Islet of Langerhans (tissue), 1 donor: ENCODE measurements around the gene CCN2.
A peak's percentile ranks its signal among the peaks of the same experiment; 100 is the strongest.
"Not testable (repeated sequence)": the region's sequence is repeated elsewhere in the genome, so short reads cannot be mapped to it uniquely, and the experiment has no call there.

Experiments
- FAIRE-seq: peaks from one replicate; lab custom pipeline; 2011; peaks lifted over from hg19 to GRCh38; lab: Jason Lieb, UNC

CCN2 gene

GRCh38 chr6:131937703-131938631 lies 13.2 kb downstream of the CCN2 start:
- no peak for FAIRE-seq

- no peak for FAIRE-seq
Measured at GRCh38 chr6:131937226-131937625, 13.9 kb downstream of the CCN2 start.

DNA sequence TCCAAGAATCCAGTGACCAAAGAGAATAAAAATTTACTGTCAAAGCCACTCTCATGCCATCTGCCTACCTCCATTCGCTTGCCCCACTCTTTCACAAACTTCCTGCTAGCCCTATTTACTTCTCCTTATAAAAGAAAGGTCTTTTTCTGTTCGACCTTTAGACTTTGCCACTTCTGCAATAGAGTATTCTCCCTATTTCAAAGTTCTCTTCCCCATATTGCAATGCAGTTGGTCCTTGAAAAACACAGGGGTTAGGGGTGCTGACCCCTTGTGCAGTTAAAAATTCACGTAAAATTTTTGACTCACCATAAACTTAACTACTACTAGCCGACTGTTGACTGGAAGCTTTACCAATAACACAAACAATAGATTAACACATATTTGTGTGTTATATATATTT lies 15.0 kb downstream of the CCN2 start:
- no peak for FAIRE-seq

DNA sequence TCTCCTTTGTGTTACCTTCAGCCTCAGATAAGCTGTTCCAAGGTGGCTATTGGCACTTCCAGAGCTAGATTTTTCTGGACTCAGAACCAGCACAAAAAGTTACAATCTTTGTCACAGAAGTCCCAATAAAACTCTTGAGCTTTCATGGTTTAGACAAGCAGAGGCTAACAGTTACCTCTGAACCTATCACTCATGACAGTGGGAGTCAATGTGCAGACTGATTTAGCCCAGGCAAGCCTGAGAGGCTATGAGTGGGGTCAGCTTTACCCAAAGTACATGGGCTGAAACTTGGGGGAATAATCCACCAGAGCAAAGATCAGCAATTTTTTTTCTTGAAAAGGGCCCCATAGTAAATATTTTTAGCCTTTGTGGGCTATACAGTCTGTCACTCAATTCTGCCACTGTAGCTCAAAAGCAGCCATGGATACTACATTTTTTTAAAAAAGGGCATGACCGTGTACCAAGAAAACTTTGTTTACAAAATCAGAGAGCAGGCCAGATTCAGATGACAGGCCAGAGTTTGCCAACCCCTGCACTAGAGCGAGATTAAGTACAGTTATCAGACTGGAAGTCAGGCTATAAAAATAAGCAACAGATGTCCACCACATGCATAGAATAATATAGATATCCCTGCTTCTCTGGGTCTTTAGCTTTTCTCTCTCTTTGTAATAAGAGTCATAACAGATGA lies 20.0 kb downstream of the CCN2 start:
- no peak for FAIRE-seq

GRCh38 chr6:131929976-131930375 lies 21.2 kb downstream of the CCN2 start:
- no peak for FAIRE-seq

- no peak for FAIRE-seq
Measured at GRCh38 chr6:131929264-131929663, 21.9 kb downstream of the CCN2 start.

- peak; percentile 79 for FAIRE-seq
Measured at GRCh38 chr6:131924881-131925474, 26.2 kb downstream of the CCN2 start.

- peak; percentile 33 for FAIRE-seq
Measured at GRCh38 chr6:131923356-131923755, 27.8 kb downstream of the CCN2 start.

- no peak for FAIRE-seq
Measured at GRCh38 chr6:131920656-131921055, 30.5 kb downstream of the CCN2 start.

- FAIRE-seq: no peak
Measured at GRCh38 chr6:131918650-131919355, 32.4 kb downstream of the CCN2 start.

- no peak for FAIRE-seq
Measured at GRCh38 chr6:131917763-131918649, 33.2 kb downstream of the CCN2 start.

- FAIRE-seq: no peak
Measured at GRCh38 chr6:131917318-131917717, 33.9 kb downstream of the CCN2 start.

- FAIRE-seq: no peak
Measured at GRCh38 chr6:131916847-131917246, 34.3 kb downstream of the CCN2 start.

GRCh38 chr6:131916091-131916796 lies 34.9 kb downstream of the CCN2 start:
- FAIRE-seq: not testable (repeated sequence)

GRCh38 chr6:131914967-131915751 lies 36.0 kb downstream of the CCN2 start:
- peak; percentile 74 for FAIRE-seq

DNA sequence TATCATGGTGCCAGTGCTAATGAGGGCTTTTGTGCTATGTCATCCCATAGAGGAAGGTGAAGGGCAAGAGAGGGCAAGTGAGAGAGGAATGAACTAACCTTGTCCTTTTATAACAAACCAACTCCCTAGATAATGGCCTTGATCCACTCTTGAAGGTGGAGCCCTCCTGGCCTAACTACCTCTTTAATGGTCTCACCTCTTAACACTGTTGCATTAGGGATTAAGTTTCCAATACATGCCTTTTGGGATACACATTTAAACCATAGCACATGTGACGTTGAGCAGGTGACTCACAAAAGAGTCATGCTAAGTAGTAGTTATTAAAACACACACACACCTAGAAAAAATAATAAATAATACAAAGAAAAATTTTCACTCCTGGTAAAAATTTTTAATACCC lies 36.9 kb downstream of the CCN2 start:
- no peak for FAIRE-seq

- no peak for FAIRE-seq
Measured at GRCh38 chr6:131911951-131912350, 39.2 kb downstream of the CCN2 start.

- no peak for FAIRE-seq
Measured at GRCh38 chr6:131910956-131911355, 40.2 kb downstream of the CCN2 start.

GRCh38 chr6:131910219-131910589 lies 41.0 kb downstream of the CCN2 start:
- no peak for FAIRE-seq
